ENCODE data around the gene ENTPD8. TPM values are rescaled to one million over a fixed set of nuclear protein-coding genes. Genes with fewer than 3 reads are reported as not detected.

Gene ENTPD8
- total RNA-seq, 2 experiments from 2014 or later = not detected

GRCh38 chr9:137437691-137438590, 3.2 kb downstream of the ENTPD8 start:
- TF ChIP-seq EZH2phosphoT487 (IDR thresholded peaks at IDR 0.05; ENCODE audit: borderline replicate concordance, low read depth, low read length) = no peak
- TF ChIP-seq, protein P1, sequence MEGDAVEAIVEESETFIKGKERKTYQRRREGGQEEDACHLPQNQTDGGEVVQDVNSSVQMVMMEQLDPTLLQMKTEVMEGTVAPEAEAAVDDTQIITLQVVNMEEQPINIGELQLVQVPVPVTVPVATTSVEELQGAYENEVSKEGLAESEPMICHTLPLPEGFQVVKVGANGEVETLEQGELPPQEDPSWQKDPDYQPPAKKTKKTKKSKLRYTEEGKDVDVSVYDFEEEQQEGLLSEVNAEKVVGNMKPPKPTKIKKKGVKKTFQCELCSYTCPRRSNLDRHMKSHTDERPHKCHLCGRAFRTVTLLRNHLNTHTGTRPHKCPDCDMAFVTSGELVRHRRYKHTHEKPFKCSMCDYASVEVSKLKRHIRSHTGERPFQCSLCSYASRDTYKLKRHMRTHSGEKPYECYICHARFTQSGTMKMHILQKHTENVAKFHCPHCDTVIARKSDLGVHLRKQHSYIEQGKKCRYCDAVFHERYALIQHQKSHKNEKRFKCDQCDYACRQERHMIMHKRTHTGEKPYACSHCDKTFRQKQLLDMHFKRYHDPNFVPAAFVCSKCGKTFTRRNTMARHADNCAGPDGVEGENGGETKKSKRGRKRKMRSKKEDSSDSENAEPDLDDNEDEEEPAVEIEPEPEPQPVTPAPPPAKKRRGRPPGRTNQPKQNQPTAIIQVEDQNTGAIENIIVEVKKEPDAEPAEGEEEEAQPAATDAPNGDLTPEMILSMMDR (conservative IDR thresholded peaks at IDR 0.05; ENCODE audit: low read length) = no peak
- no peaks in the 10 kb centered on the region; the same call in 1 of the 2 replicates for H4K20me1 ChIP-seq (ENCODE audit: insufficient read depth, low read length)
- H3K36me3 ChIP-seq (ENCODE audit: insufficient read depth, low read length) = no peaks in the 10 kb centered on the region
- POLR2A ChIA-PET = no interaction called here
- no peak overlapping the region for H3K4me3 ChIP-seq (ENCODE audit: low read depth, low read length, poor library complexity, severe bottlenecking)
- H3K4me2 ChIP-seq (ENCODE audit: low read length) = no peak overlapping the region
- no peaks in the 10 kb centered on the region for H3K79me2 ChIP-seq (ENCODE audit: insufficient read depth, low read depth, low read length)
- H3K9me2 ChIP-seq (ENCODE audit: insufficient read depth, low read length) = no peaks in the 10 kb centered on the region
- intact Hi-C loops (cut with micrococcal nuclease; ENCODE audit: unreplicated experiment) = no loop called here
- H3K27ac ChIP-seq (ENCODE audit: low read depth, low read length, poor library complexity, severe bottlenecking) = no peak overlapping the region
- no peaks in the 10 kb centered on the region for H3K9me3 ChIP-seq (ENCODE audit: low read length)
- H3K4me1 ChIP-seq (ENCODE audit: insufficient read depth, low read length, poor library complexity, severe bottlenecking) = no peaks in the 10 kb centered on the region
- DNase-seq (ENCODE audit: low spot score) = no peak
- no peak overlapping the region for H2AFZ ChIP-seq (ENCODE audit: low read length)
- no TSS peak for BruUV-seq (replicated peaks)
- CTCF ChIA-PET (ENCODE audit: unreplicated experiment) = interaction anchor here (0.5 kb wide), 1 partner anchor 200 kb away, joined by 3 read pairs; no protein-coding TSS in a partner anchor

- no peaks in the 10 kb centered on the region for H3K9me3 ChIP-seq (ENCODE audit: low read length)
- TF ChIP-seq, protein P1 (conservative IDR thresholded peaks at IDR 0.05; ENCODE audit: low read length) = no peak
- TF ChIP-seq EZH2phosphoT487 (IDR thresholded peaks at IDR 0.05; ENCODE audit: borderline replicate concordance, low read depth, low read length) = no peak
- H3K4me3 ChIP-seq (ENCODE audit: low read depth, low read length, poor library complexity, severe bottlenecking) = no peak overlapping the region
- ChIA-PET POLR2A (no interaction called here), CTCF (ENCODE audit: unreplicated experiment) (interaction anchor here (0.5 kb wide), 1 partner anchor 199 kb away, joined by 3 read pairs; no protein-coding TSS in a partner anchor)
- H3K27ac ChIP-seq (ENCODE audit: low read depth, low read length, poor library complexity, severe bottlenecking) = no peak overlapping the region
- no peaks in the 10 kb centered on the region for H3K9me2 ChIP-seq (ENCODE audit: insufficient read depth, low read length)
- no peaks in the 10 kb centered on the region; the same call in 1 of the 2 replicates for H4K20me1 ChIP-seq (ENCODE audit: insufficient read depth, low read length)
- no peak overlapping the region for H3K4me2 ChIP-seq (ENCODE audit: low read length)
- no peaks in the 10 kb centered on the region for H3K4me1 ChIP-seq (ENCODE audit: insufficient read depth, low read length, poor library complexity, severe bottlenecking)
- no peak for DNase-seq (ENCODE audit: low spot score)
- H3K36me3 ChIP-seq (ENCODE audit: insufficient read depth, low read length) = no peaks in the 10 kb centered on the region
- BruUV-seq (replicated peaks) = no TSS peak
- intact Hi-C loops (cut with micrococcal nuclease; ENCODE audit: unreplicated experiment) = no loop called here
- no peaks in the 10 kb centered on the region for H3K79me2 ChIP-seq (ENCODE audit: insufficient read depth, low read depth, low read length)
- no peak overlapping the region for H2AFZ ChIP-seq (ENCODE audit: low read length)
These were observed 4.2 kb downstream of the ENTPD8 start for GRCh38 chr9:137436761-137437600.
